NCI-H1417 treated with DMSO at 0.1 percent for 48 hours (cell line): ENCODE results near the gene CRACDL.

Experiments used
- DNase-seq: peaks from one replicate; lab custom pipeline; 2025; lab: John Stamatoyannopoulos, UW

CRACDL gene

GRCh38 chr2:98935777-98936352 lies at the start of gene CRACDL:
Gene CRACDL, minus strand, starts transcription at chr2:98936225. Its CDS starts 89,425 bp downstream, at chr2:98846800.
- no peak for DNase-seq

- no peak for DNase-seq
Measured at GRCh38 chr2:98975611-98976010, 39.6 kb upstream of the CRACDL start.

GRCh38 chr2:98972582-98973167 lies 36.6 kb upstream of the CRACDL start:
- DNase-seq = no peak

- DNase-seq = no peak
Measured at GRCh38 chr2:98959810-98960507, 23.9 kb upstream of the CRACDL start.

GRCh38 chr2:98952966-98953365 lies 16.9 kb upstream of the CRACDL start:
- no peak for DNase-seq

- DNase-seq = no peak
Measured at GRCh38 chr2:98948956-98949739, 13.1 kb upstream of the CRACDL start.

- DNase-seq = no peak
Measured at GRCh38 chr2:98947554-98947953, 11.5 kb upstream of the CRACDL start.

GRCh38 chr2:98946855-98947254 lies 10.8 kb upstream of the CRACDL start:
- no peak for DNase-seq

- no peak for DNase-seq
Measured at GRCh38 chr2:98944775-98945174, 8.8 kb upstream of the CRACDL start.

- DNase-seq = no peak
Measured at GRCh38 chr2:98940102-98940501, 4.1 kb upstream of the CRACDL start.

- no peak for DNase-seq
Measured at GRCh38 chr2:98937906-98938305, 1.9 kb upstream of the CRACDL start.

- no peak for DNase-seq
Measured at GRCh38 chr2:98936353-98937351, 627 bp upstream of the CRACDL start.

- DNase-seq = no peak
Measured at GRCh38 chr2:98935111-98935770, 784 bp downstream of the CRACDL start.

GRCh38 chr2:98932778-98933343 lies 3.2 kb downstream of the CRACDL start:
- DNase-seq = no peak

GRCh38 chr2:98932164-98932563 lies 3.9 kb downstream of the CRACDL start:
- no peak for DNase-seq

GRCh38 chr2:98931596-98931995 lies 4.4 kb downstream of the CRACDL start:
- no peak for DNase-seq

- no peak for DNase-seq
Measured at GRCh38 chr2:98929920-98930319, 6.1 kb downstream of the CRACDL start.

- no peak for DNase-seq
Measured at GRCh38 chr2:98928242-98928641, 7.8 kb downstream of the CRACDL start.

- DNase-seq = no peak
Measured at GRCh38 chr2:98927027-98927426, 9.0 kb downstream of the CRACDL start.

- DNase-seq = no peak
Measured at GRCh38 chr2:98926601-98927000, 9.4 kb downstream of the CRACDL start.

GRCh38 chr2:98924910-98925309 lies 11.1 kb downstream of the CRACDL start:
- no peak for DNase-seq
